ENCODE measurements around the gene LCK.

GRCh38 chr1:32285658-32286057 lies 34.6 kb downstream of the LCK start:
- TF ChIP-seq CTCF (conservative IDR thresholded peaks at IDR 0.05; ENCODE audit: low read depth in 2 of 2), result no peak
- TF ChIP-seq EZH2 (IDR thresholded peaks at IDR 0.05; ENCODE audit: low read depth, unreplicated experiment), result no peak

Measured in GM23338 (cell line).